ENCODE data around the gene ZNF804A.

ZNF804A gene

GRCh38 chr2:184560603-184561002, 37.7 kb upstream of the ZNF804A start:
- no peak for TF ChIP-seq CTCF (conservative IDR thresholded peaks at IDR 0.05)
- H3K27ac ChIP-seq = no peak overlapping the region

- no peak for TF ChIP-seq CTCF (conservative IDR thresholded peaks at IDR 0.05)
Observed at GRCh38 chr2:184562532-184562931, 35.8 kb upstream of the ZNF804A start.

GRCh38 chr2:184564092-184564491, 34.2 kb upstream of the ZNF804A start:
- no peak overlapping the region for H3K27ac ChIP-seq
- no peak for TF ChIP-seq CTCF (conservative IDR thresholded peaks at IDR 0.05)

More at GRCh38 chr2:184562532-184562931, 35.8 kb upstream of the ZNF804A start:
- no peak overlapping the region for H3K27ac ChIP-seq

- no peak for TF ChIP-seq CTCF (conservative IDR thresholded peaks at IDR 0.05)
- H3K27ac ChIP-seq = no peak overlapping the region
Observed at GRCh38 chr2:184566716-184567115, 31.6 kb upstream of the ZNF804A start.

GRCh38 chr2:184577056-184577455, 21.3 kb upstream of the ZNF804A start:
- no peak overlapping the region for H3K27ac ChIP-seq
- TF ChIP-seq CTCF (conservative IDR thresholded peaks at IDR 0.05) = no peak

- no peak for TF ChIP-seq CTCF (conservative IDR thresholded peaks at IDR 0.05)
- no peak overlapping the region for H3K27ac ChIP-seq
Observed at GRCh38 chr2:184577743-184578142, 20.6 kb upstream of the ZNF804A start.

GRCh38 chr2:184579226-184579625, 19.1 kb upstream of the ZNF804A start:
- no peak overlapping the region for H3K27ac ChIP-seq
- no peak for TF ChIP-seq CTCF (conservative IDR thresholded peaks at IDR 0.05)

- TF ChIP-seq CTCF (conservative IDR thresholded peaks at IDR 0.05) = no peak
- H3K27ac ChIP-seq = no peak overlapping the region
Observed at GRCh38 chr2:184581391-184581790, 16.9 kb upstream of the ZNF804A start.
